NCI-H510A (cell line): ENCODE measurements around the gene KIF19.
"Not testable (repeated sequence)": the region's sequence is repeated elsewhere in the genome, so short reads cannot be mapped to it uniquely, and the experiment has no call there.

Experiments used
- DNase-seq: peaks from one replicate; lab custom pipeline; 2025; lab: John Stamatoyannopoulos, UW

The KIF19 gene

DNA sequence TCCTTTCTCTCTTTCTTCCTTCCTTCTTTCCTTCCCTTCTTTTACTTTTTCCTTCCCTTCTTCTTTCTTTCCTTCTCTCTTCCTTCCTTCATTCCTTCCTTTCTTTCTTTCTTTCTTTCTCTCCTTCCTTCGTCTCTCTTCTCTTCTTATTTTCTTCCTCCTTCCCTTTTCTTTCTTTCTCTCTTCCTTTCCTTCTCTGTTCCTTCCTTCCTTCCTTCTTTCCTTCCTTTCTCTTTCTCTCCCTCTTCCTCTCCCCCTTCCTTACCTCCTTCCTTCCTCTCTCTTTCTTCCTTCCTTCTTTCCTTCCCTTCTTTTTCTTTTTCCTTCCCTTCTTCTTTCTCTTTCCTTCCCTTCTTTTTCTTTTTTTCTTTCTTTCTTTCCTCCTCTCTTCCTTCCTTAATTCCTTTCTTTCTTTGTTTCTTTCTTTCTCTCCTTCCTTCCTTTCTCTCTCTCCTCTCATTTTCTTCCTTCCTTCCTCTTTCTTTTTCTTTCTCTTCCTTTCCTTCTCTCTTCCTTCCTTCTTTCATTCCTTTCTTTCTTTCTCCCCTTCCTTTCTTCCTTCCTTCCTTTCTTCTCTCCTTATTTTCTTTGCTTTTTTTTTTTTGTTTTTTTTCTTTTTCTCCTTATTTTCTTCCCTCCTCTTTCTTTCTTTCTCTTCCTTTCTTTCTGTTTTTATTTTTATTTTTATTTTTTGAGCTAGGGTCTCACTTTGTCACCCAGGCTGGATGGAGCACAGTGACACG lies 64.1 kb downstream of the KIF19 start:
- DNase-seq: no peak

DNA sequence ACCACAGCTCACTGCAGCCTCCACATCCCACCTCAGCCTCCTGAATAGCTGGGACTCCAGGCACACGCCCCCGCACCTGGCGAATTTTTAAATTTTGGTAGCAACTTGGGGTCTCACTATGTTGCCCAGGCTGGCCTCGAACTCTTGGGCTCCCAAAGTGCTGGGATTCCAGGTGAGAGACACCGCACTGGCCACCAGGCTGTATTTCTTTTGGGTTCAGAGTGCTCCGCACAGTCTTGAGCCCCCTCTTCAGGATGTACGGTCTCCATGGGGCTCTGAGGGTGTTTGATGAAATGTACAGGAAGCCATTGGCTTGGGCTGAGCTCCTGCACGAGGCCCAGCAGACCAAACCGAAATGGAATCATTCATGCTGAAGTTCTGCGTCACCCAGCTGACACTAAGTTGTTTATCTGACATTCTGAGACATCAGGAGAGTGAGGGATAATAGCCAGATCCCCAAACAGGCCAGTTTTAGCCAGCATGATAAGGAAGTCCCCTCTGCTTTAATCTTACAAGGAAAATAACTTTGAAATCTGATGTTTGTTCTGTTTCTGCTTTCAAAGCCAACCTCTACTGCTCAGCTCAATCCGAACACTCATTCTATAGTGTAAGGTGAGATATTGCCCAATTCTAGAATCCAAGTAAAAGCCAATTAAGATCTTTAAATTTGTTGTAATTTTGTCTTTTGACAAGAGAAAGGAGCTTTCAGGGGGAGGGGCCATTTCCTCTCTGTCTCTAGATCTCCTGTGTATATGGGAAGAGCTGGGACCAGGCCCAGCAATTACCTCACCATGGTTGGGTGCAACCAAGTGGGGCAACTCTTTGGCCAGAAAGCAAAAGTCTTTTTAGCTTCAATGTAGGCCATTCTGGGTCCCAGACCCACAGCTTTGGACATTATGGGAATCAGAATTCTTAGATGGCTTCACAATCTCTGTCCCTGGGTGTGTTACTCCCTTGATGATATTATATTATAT lies 64.9 kb downstream of the KIF19 start:
- no peak for DNase-seq

DNA sequence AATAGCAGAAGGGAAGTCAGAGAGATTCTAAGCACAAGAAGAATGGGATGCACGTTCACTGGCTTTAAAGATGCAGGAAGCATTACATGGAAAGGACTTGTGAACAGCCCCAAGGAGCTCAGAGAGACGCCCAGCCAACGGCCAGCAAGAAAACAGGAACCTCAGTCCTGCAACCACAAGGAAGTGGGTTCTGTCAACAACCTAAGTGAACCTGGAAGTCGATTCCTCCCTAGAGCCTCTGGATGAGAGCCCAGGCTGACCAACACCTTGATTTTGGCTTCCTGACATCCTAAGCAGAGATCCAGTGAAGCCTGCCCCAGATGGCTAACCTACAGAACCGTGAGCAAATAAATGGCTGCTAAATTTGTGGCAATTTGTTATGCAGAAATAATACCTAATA lies 65.7 kb downstream of the KIF19 start:
- no peak for DNase-seq

DNA sequence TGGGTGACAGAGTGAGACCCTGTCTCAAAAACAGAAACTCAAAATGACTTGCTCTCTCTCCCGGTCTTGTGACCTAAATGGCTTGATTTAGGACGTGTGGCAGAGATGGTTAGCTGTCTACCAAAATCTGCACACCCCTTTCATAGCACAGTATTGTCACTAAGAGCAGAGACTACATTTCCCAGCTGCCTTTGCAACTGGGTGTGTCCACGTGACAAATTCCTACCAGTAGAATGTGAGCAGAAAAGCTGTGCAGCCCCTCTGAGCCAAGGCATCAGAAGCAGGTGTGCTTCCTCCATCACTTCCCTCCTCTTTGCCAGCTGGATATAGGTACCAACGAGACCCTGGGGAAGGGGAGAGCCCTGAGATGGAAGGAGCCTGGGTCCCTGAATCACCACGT lies 66.8 kb downstream of the KIF19 start:
- no peak for DNase-seq

DNA sequence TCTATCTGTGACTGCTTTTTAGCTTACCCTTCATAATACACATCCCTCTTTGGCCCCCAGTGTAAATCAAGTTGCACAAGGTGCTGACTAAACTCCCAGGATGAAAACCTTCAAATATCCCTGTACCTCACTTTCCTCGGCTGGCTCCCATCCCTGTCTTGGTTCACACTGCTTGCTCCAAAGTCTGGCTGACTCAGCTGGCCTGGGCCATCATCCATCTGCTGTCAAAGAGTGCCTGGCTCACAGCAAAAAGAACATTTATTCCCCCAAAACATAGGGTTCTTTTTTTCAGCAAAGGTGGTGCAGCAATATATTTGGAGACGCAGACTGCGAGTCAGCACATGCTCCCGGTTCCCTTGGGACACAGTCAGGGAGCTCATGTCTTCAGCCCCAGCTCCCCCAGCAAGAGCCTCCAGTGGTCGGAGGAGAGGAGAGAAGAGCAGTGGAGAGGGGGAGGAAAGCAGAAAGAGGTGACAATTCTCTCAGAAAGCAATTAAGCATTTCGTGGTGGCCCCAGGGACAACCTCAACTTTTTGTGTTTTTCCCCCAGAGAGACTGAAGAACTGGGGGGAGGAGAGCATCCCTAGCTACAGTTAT lies 67.4 kb downstream of the KIF19 start:
- no peak for DNase-seq

DNA sequence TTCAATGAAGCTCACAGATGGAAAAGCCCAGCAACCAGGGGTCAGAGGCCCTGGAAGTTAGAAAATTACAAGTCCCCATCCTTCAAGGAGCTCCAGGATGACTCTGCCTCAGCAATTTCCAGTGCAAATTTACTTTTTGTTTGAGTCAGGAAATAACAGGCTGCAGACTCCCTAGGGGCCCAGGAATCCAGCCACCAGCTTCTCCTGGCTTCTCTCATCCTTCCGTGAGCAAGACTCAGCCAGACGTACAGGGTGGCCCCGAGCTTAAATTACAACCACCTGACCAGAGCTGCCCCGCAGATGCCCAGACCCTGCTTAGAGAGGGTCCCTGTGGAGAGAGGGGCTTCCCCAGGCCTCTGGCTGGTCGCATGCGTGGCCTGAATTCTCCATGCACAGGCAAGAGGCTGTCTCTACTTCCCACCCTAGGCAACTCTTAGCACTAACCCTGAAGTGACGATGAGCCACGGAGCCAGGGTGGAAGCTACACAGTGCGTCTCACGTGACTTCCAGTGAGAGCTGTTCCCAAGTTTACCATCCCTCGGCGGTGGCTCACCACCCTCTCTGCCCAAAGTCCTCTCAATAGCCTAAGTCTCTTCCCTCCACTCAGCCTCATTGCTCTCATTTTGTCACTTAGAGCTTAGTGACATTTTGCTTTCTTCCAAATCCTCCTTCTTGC lies 68.4 kb downstream of the KIF19 start:
- DNase-seq: no peak

DNA sequence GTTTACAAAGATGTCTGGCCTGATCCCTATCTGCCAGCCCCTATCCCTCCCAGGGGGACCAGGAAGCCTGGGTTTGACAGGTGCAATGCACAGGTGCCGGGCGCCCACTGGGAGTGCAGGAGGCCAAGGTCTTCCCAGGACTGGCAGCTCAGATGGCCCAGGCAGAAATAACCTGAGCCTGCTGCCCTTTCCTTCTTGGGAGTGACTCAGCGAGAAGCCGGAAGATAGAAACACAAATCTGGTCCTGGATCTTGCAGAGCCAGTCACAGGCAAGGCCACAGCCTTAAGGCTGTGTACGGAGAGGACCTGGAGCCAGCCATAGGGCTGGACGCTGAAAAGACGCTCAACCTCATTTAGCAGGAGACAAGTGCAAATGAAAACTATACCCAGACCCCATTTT lies 69.0 kb downstream of the KIF19 start:
- no peak for DNase-seq

DNA sequence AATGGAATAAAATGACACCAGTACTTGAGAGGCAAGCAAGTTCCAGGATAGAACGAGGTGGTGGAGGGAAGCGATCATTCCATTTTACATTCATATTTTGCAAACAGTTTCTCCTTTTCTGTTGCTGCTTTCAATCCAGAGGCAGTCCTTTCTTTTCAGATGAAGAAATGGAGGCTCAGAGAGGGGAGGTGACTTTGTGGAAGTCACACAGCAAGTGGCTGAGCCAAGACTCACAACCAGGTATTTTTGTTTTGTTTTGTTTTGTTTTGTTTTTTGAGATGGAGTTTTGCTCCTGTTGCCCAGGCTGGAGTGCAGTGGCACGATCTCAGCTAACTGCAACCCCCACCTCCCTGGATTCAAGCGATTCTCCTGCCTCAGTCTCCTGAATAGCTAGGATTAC lies 70.5 kb downstream of the KIF19 start:
- DNase-seq: no peak

DNA sequence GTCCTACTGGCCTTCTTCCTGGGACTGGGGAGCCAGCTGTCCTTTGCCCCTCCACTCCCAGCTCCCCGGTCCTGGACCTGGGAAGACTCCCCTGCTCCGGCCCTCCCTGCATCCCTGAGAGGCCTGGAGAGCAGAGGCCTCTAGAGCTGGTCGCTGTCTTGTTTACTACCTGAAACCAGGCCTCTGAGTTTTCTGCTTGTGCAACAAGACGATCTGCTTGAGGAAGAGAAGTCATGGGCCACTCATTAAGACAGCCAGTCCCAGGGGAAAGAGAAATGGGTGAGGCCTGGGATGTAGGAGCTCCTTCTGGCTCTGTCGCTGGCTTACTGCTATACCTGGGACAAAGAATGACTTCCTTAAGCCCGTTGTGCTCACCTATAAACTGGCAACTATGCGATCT lies 76.0 kb downstream of the KIF19 start:
- no peak for DNase-seq

DNA sequence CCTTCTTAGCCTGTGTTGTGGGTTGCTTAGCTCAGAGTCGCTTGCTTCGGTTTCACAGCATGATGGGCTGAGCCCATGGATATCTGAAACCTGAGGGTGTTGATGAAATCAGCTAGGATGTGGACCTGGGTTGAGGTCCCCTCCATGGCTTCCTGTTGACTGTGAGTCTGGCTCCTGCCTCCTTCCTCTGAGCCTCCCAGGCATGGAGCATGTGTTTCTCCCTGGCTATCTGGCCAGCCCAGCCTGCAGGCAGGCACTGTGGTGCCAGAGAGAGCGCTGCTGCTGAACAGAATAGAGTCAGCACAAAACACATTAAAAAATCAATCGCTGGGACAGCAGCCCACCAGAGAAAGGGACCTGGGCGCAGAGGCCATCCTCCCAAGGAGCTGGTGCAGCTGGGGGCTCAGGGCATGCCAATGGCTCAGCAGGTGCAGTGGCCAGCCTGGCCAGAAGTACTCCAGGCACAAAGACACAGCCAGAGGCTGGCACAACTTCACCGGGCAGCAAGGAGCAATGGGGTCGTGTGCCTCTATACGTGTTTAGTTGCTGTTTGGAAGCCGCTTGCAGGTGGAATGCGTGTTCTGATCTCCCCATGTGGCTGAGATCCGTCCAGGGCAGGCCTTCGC lies 77.6 kb downstream of the KIF19 start:
- DNase-seq: no peak

DNA sequence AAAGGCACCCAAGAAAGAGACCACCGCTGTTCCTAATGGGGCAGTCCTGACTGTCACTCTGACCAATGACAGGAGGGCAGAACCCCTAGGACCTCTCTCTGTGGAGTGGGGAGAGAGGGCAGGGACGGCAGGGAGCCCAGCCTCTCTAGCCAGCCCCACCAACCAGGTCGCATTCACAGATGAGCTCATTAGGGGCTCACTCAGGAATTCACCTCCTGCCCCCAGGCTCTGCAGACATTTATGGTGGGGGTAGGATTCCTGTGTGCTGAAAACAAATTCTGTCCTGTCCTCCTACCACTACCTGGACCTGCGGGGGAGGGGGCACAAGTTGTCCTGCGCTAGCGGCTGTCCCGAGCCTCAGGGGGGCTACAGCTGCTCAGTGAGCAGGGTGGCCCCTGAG lies 78.2 kb downstream of the KIF19 start:
- DNase-seq: no peak

DNA sequence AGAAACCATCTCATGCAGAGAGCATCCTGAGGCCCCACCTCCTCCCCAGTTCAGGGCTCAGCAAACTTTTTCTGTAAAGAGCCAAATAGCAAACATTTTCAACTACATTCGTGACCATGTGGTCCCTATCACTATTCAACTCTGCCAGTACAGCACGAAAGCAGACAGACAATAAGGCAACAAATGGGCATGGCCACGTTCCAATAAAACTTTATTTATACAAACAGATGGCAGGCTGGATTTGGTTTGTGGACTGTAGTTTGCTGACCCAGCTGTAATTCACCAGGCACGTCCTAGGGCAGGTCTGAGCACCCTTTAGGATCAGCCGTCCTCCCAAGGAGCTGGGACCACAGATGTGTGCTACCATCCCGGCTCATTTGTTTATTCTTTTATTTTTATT lies 78.8 kb downstream of the KIF19 start:
- DNase-seq: no peak

DNA sequence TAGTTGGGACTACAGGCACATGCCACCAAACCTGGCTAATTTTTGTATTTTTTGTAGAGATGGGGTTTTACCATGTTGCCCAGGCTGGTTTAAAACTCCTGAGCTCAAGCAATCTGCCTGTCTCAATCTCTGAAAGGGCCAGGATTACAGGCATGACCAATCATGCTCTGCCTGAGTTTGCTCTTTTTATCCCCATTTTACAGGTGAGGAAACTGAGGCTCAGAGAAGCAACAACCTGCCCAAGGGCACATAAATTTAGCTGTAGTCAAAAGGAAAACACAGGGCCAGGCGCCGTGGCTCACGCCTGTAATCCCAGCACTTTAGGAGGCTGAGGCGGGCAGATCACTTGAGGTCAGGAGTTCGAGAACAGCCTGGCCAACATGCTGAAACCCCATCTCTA lies 79.3 kb downstream of the KIF19 start:
- not testable (repeated sequence) for DNase-seq
